GM19240 (cell line): ENCODE data around the gene SHCBP1.
"Not testable (repeated sequence)": the region's sequence is repeated elsewhere in the genome, so short reads cannot be mapped to it uniquely, and the experiment has no call there.

Experiments
- DNase-seq: peaks from one replicate; pipeline ENCODE4 v3.0.0; 2011; ENCODE audit warnings: low spot score; ENCODE audit not compliant: insufficient read length

The SHCBP1 gene

GRCh38 chr16:46614006-46614405 is 7.2 kb downstream of the SHCBP1 start:
- no peak for DNase-seq

- DNase-seq, result no peak
Measured at GRCh38 chr16:46613352-46613751, 7.8 kb downstream of the SHCBP1 start.

GRCh38 chr16:46612121-46612520 is 9.1 kb downstream of the SHCBP1 start:
- no peak for DNase-seq

GRCh38 chr16:46607529-46607928 is 13.7 kb downstream of the SHCBP1 start:
- DNase-seq, result no peak

- DNase-seq, result no peak
Measured at GRCh38 chr16:46606231-46606630, 14.9 kb downstream of the SHCBP1 start.

- DNase-seq, result no peak
Measured at GRCh38 chr16:46591257-46591656, 29.9 kb downstream of the SHCBP1 start.

- no peak for DNase-seq
Measured at GRCh38 chr16:46586011-46586577, 35.1 kb downstream of the SHCBP1 start.

- DNase-seq, result no peak
Measured at GRCh38 chr16:46583036-46583435, 38.1 kb downstream of the SHCBP1 start.

GRCh38 chr16:46582313-46582712 is 38.9 kb downstream of the SHCBP1 start:
- no peak for DNase-seq

GRCh38 chr16:46577988-46578579 is 43.1 kb downstream of the SHCBP1 start:
- DNase-seq, result no peak

- DNase-seq, result no peak
Measured at GRCh38 chr16:46573834-46574159, 47.4 kb downstream of the SHCBP1 start.

- DNase-seq, result no peak
Measured at GRCh38 chr16:46573008-46573833, 48.0 kb downstream of the SHCBP1 start.

- no peak for DNase-seq
Measured at GRCh38 chr16:46569231-46569735, 51.9 kb downstream of the SHCBP1 start.

- DNase-seq, result no peak
Measured at GRCh38 chr16:46568472-46569230, 52.5 kb downstream of the SHCBP1 start.

GRCh38 chr16:46562979-46563378 is 58.2 kb downstream of the SHCBP1 start:
- no peak for DNase-seq

GRCh38 chr16:46558018-46558417 is 63.2 kb downstream of the SHCBP1 start:
- DNase-seq, result no peak

- DNase-seq, result no peak
Measured at GRCh38 chr16:46555951-46556350, 65.2 kb downstream of the SHCBP1 start.

- not testable (repeated sequence) for DNase-seq
Measured at GRCh38 chr16:46554435-46554834, 66.7 kb downstream of the SHCBP1 start.

GRCh38 chr16:46549477-46549876 is 71.7 kb downstream of the SHCBP1 start:
- no peak for DNase-seq
